ENCODE measurements around the gene HPN. TPM values are rescaled to one million over a fixed set of nuclear protein-coding genes. Genes with fewer than 3 reads are reported as not detected.

The HPN gene
- total RNA-seq, 1 experiment from 2014 or later, result 10.6 TPM

DNA sequence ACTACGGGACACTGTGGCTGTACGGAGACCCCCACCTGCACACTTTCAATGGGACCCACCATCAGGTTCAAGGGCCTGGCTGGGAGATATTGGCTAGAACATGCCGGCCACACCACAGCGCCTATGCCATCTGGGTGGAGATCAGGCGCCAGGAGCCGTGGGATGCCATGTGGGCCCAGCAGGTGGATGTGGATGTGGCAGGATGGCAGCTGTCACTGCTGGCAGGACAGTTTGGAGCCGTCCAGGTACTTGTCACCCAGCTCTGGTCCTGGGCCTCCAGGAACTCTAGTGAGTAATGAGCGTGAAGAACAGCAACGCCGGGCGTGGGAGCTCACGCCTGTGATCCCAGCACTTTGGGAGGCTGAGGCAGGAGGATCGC lies 58.4 kb downstream of the HPN start:
- H3K18ac ChIP-seq (ENCODE audit: insufficient read length, low read depth, low read length), result no peak overlapping the region
- peaks cover 3% of the 10 kb centered on the region; the same call in 1 of the 2 replicates for H3K27me3 Mint-ChIP-seq (ENCODE audit: low read depth)
- no peak overlapping the region for H3K56ac ChIP-seq (ENCODE audit: insufficient read length, low read depth, low read length)
- no peak overlapping the region for H3K4ac ChIP-seq (ENCODE audit: low read depth, low read length)
- peaks cover 13% of the 10 kb centered on the region in 2 experiments for H3K4me1 Mint-ChIP-seq
- H4K91ac ChIP-seq (ENCODE audit: insufficient read length, low read depth, low read length), result no peak overlapping the region
- no peak overlapping the region for H3K4me2 ChIP-seq (ENCODE audit: insufficient read depth, insufficient read length, low read length)
- H4K8ac ChIP-seq (replicated peaks; ENCODE audit: insufficient read length, low read depth, low read length), result no peak overlapping the region
- H3T11ph ChIP-seq (ENCODE audit: low read length), result no peak overlapping the region
- no peaks in the 10 kb centered on the region for H3K79me2 ChIP-seq (ENCODE audit: insufficient read depth, low read length)
- no peaks in the 10 kb centered on the region for H4K20me1 ChIP-seq (ENCODE audit: control insufficient read depth, insufficient read depth, insufficient read length)
- no peaks in the 10 kb centered on the region for H3K4me1 ChIP-seq (ENCODE audit: insufficient read depth, low read length)
- H2BK120ac ChIP-seq (ENCODE audit: low read depth, low read length, poor library complexity, severe bottlenecking), result no peak overlapping the region
- H3K27me3 ChIP-seq (ENCODE audit: insufficient read depth, low read length), result no peaks in the 10 kb centered on the region
- no peak overlapping the region for H3K27ac Mint-ChIP-seq
- H2BK5ac ChIP-seq (ENCODE audit: insufficient read length, low read length), result no peak overlapping the region
- H3K4me3 Mint-ChIP-seq, result no peak overlapping the region
- no peak overlapping the region for H2BK20ac ChIP-seq (ENCODE audit: low read depth, low read length, poor library complexity, severe bottlenecking)
- TF ChIP-seq, protein P1, sequence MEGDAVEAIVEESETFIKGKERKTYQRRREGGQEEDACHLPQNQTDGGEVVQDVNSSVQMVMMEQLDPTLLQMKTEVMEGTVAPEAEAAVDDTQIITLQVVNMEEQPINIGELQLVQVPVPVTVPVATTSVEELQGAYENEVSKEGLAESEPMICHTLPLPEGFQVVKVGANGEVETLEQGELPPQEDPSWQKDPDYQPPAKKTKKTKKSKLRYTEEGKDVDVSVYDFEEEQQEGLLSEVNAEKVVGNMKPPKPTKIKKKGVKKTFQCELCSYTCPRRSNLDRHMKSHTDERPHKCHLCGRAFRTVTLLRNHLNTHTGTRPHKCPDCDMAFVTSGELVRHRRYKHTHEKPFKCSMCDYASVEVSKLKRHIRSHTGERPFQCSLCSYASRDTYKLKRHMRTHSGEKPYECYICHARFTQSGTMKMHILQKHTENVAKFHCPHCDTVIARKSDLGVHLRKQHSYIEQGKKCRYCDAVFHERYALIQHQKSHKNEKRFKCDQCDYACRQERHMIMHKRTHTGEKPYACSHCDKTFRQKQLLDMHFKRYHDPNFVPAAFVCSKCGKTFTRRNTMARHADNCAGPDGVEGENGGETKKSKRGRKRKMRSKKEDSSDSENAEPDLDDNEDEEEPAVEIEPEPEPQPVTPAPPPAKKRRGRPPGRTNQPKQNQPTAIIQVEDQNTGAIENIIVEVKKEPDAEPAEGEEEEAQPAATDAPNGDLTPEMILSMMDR (conservative IDR thresholded peaks at IDR 0.05), result no peak
- no peaks in the 10 kb centered on the region for H3K23me2 ChIP-seq (ENCODE audit: insufficient read length, low read depth, low read length, poor library complexity, severe bottlenecking)
- no peaks in the 10 kb centered on the region for H3K9me3 Mint-ChIP-seq
- no peak overlapping the region for H3K27ac ChIP-seq (ENCODE audit: insufficient read length, low read depth, low read length)
- H2BK15ac ChIP-seq (ENCODE audit: low read depth, low read length), result no peak overlapping the region
- no peak overlapping the region for H2AFZ ChIP-seq (ENCODE audit: low read length)
- H3K9ac ChIP-seq (ENCODE audit: extremely low read depth, insufficient read length, low read length), result no peak overlapping the region
- H4K5ac ChIP-seq (ENCODE audit: insufficient read length, low read depth, low read length), result no peak overlapping the region
- H2AK5ac ChIP-seq (ENCODE audit: insufficient read length, low read length), result no peak overlapping the region
- no CpG with 5 or more reads among the region's 13 CpGs for WGBS (ENCODE audit: extremely low coverage, insufficient read length, low lambda C conversion rate)
- H3K23ac ChIP-seq (ENCODE audit: insufficient read length, low read depth, low read length), result no peak overlapping the region
- DNase-seq, result no peak
- no peak overlapping the region for H2BK12ac ChIP-seq (ENCODE audit: insufficient read length, low read depth, low read length)
- no peaks in the 10 kb centered on the region for H3K9me3 ChIP-seq (ENCODE audit: control insufficient read depth, low read depth, low read length)
- H3K14ac ChIP-seq (ENCODE audit: insufficient read depth, low read length), result no peak overlapping the region
- H3K36me3 Mint-ChIP-seq (ENCODE audit: insufficient read depth in 1 of 3, low read depth in 3 of 3), result no peaks in the 10 kb centered on the region
- H3K79me1 ChIP-seq (ENCODE audit: insufficient read depth, low read depth, low read length, poor library complexity, severe bottlenecking), result no peaks in the 10 kb centered on the region

Data from H9 (cell line).